ENCODE data around the gene ATP13A5. TPM values are rescaled to one million over a fixed set of nuclear protein-coding genes. Genes with fewer than 3 reads are reported as not detected.

The ATP13A5 gene
- total RNA-seq, 1 donor from 2014 or later: not detected

DNA sequence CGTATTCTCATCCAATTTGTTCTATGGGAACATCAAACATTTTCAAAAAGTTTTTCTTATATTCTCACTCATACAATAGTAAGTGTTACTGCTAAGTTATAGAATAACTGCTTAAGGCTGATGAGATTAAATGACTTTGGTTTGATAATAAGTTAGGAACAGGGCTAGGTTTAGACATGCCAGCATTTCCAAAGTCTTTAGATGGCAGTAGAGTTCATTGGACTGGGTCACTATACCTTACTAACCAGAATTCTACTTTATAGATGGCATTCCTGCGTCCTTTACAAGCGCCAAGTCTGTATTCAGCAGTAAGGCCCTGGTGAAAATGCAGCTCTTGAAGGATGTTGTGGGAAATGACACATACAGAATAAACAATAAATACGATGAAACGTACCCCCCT, 115.8 kb downstream of the ATP13A5 start:
- TF ChIP-seq, protein P1, sequence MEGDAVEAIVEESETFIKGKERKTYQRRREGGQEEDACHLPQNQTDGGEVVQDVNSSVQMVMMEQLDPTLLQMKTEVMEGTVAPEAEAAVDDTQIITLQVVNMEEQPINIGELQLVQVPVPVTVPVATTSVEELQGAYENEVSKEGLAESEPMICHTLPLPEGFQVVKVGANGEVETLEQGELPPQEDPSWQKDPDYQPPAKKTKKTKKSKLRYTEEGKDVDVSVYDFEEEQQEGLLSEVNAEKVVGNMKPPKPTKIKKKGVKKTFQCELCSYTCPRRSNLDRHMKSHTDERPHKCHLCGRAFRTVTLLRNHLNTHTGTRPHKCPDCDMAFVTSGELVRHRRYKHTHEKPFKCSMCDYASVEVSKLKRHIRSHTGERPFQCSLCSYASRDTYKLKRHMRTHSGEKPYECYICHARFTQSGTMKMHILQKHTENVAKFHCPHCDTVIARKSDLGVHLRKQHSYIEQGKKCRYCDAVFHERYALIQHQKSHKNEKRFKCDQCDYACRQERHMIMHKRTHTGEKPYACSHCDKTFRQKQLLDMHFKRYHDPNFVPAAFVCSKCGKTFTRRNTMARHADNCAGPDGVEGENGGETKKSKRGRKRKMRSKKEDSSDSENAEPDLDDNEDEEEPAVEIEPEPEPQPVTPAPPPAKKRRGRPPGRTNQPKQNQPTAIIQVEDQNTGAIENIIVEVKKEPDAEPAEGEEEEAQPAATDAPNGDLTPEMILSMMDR (IDR thresholded peaks at IDR 0.05; ENCODE audit: borderline replicate concordance): peak; percentile 27
- Histone ChIP-seq H3K27me3 (ENCODE audit: low read depth) (no peaks in the 10 kb centered on the region), H3K36me3 (no peaks in the 10 kb centered on the region), H3K4me1 (no peaks in the 10 kb centered on the region), H3K9me3 (replicated peaks) (no peaks in the 10 kb centered on the region), H3K27ac (replicated peaks) (no peak overlapping the region), H3K4me3 (no peak overlapping the region)
- intact Hi-C loops (cut with micrococcal nuclease): no loop called here
- no peak for DNase-seq

DNA sequence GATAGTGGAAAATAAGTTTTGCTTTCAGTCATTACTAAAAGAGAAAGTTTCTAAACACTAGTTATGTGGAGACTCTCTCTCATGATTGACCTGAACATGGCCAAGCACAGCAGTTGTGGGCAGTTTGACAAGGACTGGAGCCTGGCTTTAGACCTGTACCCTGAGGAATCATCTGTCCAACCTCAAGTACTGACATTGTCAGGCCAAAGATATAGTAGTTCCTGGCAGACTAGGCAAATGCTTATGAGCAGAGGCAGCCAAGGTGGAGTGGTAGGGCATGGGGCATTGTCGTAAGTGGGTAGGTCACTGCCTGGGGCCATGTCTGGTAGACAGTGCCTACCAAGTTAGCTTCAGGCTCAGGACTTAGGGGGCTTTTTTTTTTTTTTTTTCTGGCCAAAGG, 116.6 kb downstream of the ATP13A5 start:
- H3K27me3 ChIP-seq (ENCODE audit: low read depth): no peaks in the 10 kb centered on the region
- no peak overlapping the region for H3K27ac ChIP-seq (replicated peaks)
- DNase-seq: peak; percentile 18
- TF ChIP-seq, protein P1 (IDR thresholded peaks at IDR 0.05; ENCODE audit: borderline replicate concordance): no peak
- intact Hi-C loops (cut with micrococcal nuclease): no loop called here
- no peaks in the 10 kb centered on the region for H3K9me3 ChIP-seq (replicated peaks)
- H3K4me1 ChIP-seq: no peaks in the 10 kb centered on the region
- H3K36me3 ChIP-seq: no peaks in the 10 kb centered on the region
- no peak overlapping the region for H3K4me3 ChIP-seq

DNA sequence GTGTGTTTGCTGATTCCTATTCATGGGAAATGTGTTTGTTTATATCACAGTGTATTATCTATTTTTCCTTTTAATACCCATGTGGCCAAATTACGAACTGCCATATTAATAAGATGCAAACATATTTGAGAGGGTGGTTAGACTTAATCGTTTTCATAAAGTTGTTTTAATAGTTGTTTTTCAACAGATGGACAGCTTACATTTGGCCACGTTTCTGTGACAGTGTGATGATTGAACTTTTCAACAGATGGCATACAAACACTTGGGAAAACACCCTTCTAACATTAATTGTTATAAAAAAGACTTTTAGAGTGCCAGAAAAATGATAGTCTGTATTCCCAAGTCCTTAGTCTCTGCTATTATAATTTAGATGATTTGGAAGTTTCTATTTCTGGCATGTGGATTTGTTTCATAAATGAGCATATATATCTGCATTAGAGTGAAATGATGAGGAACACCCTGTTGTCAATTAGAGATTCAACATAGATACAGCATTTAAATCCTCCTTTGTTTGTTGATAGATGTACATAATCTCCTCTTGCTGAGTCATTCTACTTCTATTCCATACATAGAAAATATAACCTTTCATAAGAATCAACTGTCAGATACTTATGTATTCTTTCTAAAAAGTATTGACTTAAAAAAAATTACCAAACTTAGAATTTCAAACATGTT, 124.4 kb downstream of the ATP13A5 start:
- Histone ChIP-seq H3K36me3 (no peaks in the 10 kb centered on the region), H3K9me3 (replicated peaks) (peaks cover 16% of the 10 kb centered on the region), H3K27ac (replicated peaks) (no peak overlapping the region), H3K4me3 (no peak overlapping the region), H3K27me3 (ENCODE audit: low read depth) (no peaks in the 10 kb centered on the region), H3K4me1 (no peaks in the 10 kb centered on the region)
- DNase-seq: no peak
- intact Hi-C loops (cut with micrococcal nuclease): no loop called here
- TF ChIP-seq, protein P1 (IDR thresholded peaks at IDR 0.05; ENCODE audit: borderline replicate concordance): no peak

DNA sequence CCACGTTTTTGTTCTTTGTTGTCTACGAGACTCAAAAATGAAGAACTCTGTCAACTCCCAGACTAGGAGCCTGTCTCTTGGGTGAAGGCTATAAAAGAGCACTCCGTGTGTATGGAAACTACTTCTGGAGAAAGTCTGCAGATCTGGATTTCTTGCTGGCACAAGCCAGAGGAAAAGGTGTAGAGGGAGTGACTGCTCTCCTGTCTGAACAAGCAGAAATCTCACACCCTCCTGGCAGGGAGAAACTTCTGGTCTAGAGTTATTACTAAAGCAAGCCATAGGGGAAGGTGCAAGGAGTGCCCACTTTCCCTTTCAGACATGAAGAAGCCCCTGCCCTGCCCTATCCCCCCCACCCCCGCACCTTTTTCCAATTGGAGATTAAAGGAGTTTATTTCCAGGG, 128.1 kb downstream of the ATP13A5 start:
- Histone ChIP-seq H3K4me1 (no peaks in the 10 kb centered on the region), H3K9me3 (replicated peaks) (peaks cover 42% of the 10 kb centered on the region), H3K27ac (replicated peaks) (no peak overlapping the region), H3K36me3 (no peaks in the 10 kb centered on the region), H3K27me3 (ENCODE audit: low read depth) (no peaks in the 10 kb centered on the region), H3K4me3 (no peak overlapping the region)
- DNase-seq: no peak
- TF ChIP-seq, protein P1 (IDR thresholded peaks at IDR 0.05; ENCODE audit: borderline replicate concordance): no peak
- intact Hi-C loops (cut with micrococcal nuclease): no loop called here

DNA sequence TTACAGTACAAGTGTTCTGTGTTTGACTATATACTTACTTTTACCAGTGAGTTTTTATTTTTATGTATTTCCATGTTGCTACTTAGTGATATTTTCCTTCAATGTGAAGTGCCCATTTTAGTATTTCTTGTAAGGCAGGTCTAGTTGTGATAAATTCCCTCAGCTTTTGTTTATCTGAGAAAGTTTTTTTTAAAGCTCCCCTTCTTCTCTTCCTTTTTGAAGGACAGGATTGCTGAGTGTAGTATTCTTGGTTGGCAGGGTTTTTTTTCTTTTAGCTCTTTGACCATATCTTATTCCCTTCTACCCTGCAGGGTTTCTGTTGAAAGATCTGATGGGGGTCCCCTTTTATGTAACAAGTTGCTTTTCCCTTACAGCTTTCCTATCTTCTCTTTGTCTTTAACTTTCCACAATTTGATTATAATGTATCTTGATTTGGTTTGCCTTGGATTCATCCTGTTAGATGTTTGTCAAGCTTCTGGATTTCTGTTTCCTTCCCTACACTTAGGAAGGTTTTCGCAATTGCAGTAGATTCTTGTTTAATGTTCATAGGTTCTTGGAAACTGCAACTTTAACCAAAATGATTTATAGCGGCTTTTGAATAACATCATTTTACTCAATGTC, 129.6 kb downstream of the ATP13A5 start:
- intact Hi-C loops (cut with micrococcal nuclease): no loop called here
- no peak for DNase-seq
- TF ChIP-seq, protein P1 (IDR thresholded peaks at IDR 0.05; ENCODE audit: borderline replicate concordance): no peak
- Histone ChIP-seq H3K36me3 (no peaks in the 10 kb centered on the region), H3K27ac (replicated peaks) (no peak overlapping the region), H3K4me3 (no peak overlapping the region), H3K9me3 (replicated peaks) (peaks cover 42% of the 10 kb centered on the region), H3K27me3 (ENCODE audit: low read depth) (no peaks in the 10 kb centered on the region), H3K4me1 (no peaks in the 10 kb centered on the region)
